Tibial nerve (tissue), 4 donors: Measurements from ENCODE around the gene RRN3. TPM values are rescaled to one million over a fixed set of nuclear protein-coding genes. Genes with fewer than 3 reads are reported as not detected.
A peak's percentile ranks its signal among the peaks of the same experiment; 100 is the strongest.
"Not testable (repeated sequence)": the region's sequence is repeated elsewhere in the genome, so short reads cannot be mapped to it uniquely, and the experiment has no call there.

Source experiments
- DNase-seq, 2 donors: peaks; one replicate each; pipeline ENCODE4 v3.0.0-alpha.2; 2019; ENCODE audit warnings: low spot score in 2 of 2
- H3K27ac ChIP-seq, 4 donors: fragments of 200-600 bp; sonication (generic) in 3 of 4; one replicate each; pipeline ENCODE4 v1.5.1; 2017 to 2019; ENCODE audit warnings: mild to moderate bottlenecking in 1 of 4
- H3K27me3 ChIP-seq, 2 donors: fragments of 200-600 bp; sonication (generic) in 1 of 2; one replicate each; pipeline versions ENCODE4 v1.5.1 to v1.6.0; 2017 to 2019
- H3K36me3 ChIP-seq, 3 donors: fragments of 200-600 bp; sonication (generic); one replicate each; pipeline ENCODE4 v1.5.1; 2018 to 2019
- H3K4me1 ChIP-seq, 4 donors: fragments of 200-600 bp; sonication (generic) in 3 of 4; one replicate each; pipeline ENCODE4 v1.5.1; 2017 to 2019
- H3K4me3 ChIP-seq, 4 donors: fragments of 200-600 bp; sonication (generic) in 3 of 4; one replicate each; pipeline ENCODE4 v1.5.1; 2017 to 2019; ENCODE audit warnings: mild to moderate bottlenecking in 1 of 4, moderate library complexity in 1 of 4
- H3K9me3 ChIP-seq, 4 donors: fragments of 200-600 bp; sonication (generic) in 3 of 4; one replicate each; pipeline ENCODE4 v1.5.1; 2017 to 2019
- CTCF ChIP-seq, 5 experiments: fragments of 200-600 bp in 3 of 5; fragments of 450-650 bp in 2 of 5; sonication (generic) in 3 of 5; IDR thresholded peaks; one replicate each; pipeline ENCODE4 v1.5.1; 2016 to 2019; ENCODE audit warnings: antibody characterized with exemption in 5 of 5, mild to moderate bottlenecking in 3 of 5, moderate library complexity in 2 of 5
- EP300 ChIP-seq, 2 donors: sonication (generic); formaldehyde crosslinking; IDR thresholded peaks; one replicate each; pipeline ENCODE4 v1.6.1; 2017; ENCODE audit warnings: antibody characterized with exemption in 2 of 2, mild to moderate bottlenecking in 1 of 2
- POLR2A ChIP-seq, 2 donors: fragments of 450-650 bp; IDR thresholded peaks; one replicate each; pipeline ENCODE4 v1.6.1; 2017; ENCODE audit warnings: antibody characterized with exemption in 2 of 2, mild to moderate bottlenecking in 2 of 2, moderate library complexity in 2 of 2
- WGBS, 2 donors: methylation state at CpG; one replicate each; pipeline ENCODE4 v1.1.5; 2018; 5-methylcytosine and 5-hydroxymethylcytosine counted together
- total RNA-seq, 4 donors: library from RNA; depleted of rRNA; stranded (reverse); fragments of >200 nt; gene quantifications; one replicate each; pipeline ENCODE4 v1.1.0, GENCODE V29; 2016

RRN3 gene
- total RNA-seq, 4 donors from 2014 or later, result 25.5 to 39.6 (median 36.0) TPM

DNA sequence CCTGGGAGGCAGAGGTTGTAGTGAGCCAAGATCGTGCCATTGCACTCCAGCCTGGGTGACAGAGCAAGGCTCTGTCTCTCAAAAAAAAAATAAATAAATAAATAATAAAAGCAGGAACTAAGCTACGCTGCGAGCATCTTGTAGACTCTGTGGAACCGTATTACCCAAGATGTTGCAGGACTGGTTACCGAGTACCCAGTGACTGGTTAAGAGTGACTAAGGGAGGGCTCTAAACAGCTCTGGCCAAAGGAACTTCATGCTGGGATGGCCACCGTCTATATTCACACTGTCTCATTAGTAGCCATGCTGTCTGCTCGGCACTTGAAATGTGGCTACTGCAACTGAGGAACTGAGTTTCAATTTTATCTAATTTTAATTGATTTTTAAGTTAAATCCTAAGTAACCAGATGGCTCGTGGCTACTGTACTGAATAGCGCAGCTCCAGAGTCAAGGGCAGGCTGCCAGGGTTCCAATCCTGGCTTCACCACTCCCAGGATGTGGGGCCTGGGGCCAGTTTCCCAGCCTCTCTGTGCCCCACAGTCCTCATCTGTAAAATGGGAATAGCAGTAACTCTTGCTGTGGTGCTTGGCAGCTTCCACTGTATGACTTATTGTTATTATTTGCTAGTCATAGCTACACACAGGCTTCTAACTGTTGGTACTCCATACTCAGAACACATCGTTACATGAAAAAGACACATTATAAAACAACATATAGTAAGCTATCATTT is 41.2 kb downstream of the RRN3 start:
- H3K36me3 ChIP-seq, result no peaks in the 10 kb centered on the region
- 73 to 81% methylated on average over 10 of the region's 10 CpGs for WGBS, 2 donors
- H3K9me3 ChIP-seq, result no peaks in the 10 kb centered on the region
- TF ChIP-seq EP300 (IDR thresholded peaks at IDR 0.05) (no peak), CTCF (IDR thresholded peaks at IDR 0.05) (no peak), POLR2A (IDR thresholded peaks at IDR 0.05) (no peak)
- no peaks in the 10 kb centered on the region for H3K27me3 ChIP-seq
- no peak for DNase-seq
- H3K27ac ChIP-seq, result peak overlapping the region in 2 of 4 donors; percentile 1 to 3
- peaks cover 0 to 28% (median 5%) of the 10 kb centered on the region in 4 donors for H3K4me1 ChIP-seq
- H3K4me3 ChIP-seq, result no peak overlapping the region

GRCh38 chr16:15051387-15051951 is 42.6 kb downstream of the RRN3 start:
- H3K36me3 ChIP-seq, result peaks cover 0 to 14% (median 0%) of the 10 kb centered on the region in 3 donors
- no peaks in the 10 kb centered on the region for H3K27me3 ChIP-seq
- H3K27ac ChIP-seq, result peak overlapping the region in 1 of 4 donors; percentile 54
- 91 to 95% methylated on average over 9 of the region's 9 CpGs for WGBS, 2 donors
- no peaks in the 10 kb centered on the region for H3K9me3 ChIP-seq
- peaks cover 0 to 27% (median 4%) of the 10 kb centered on the region in 4 donors for H3K4me1 ChIP-seq
- TF ChIP-seq POLR2A (IDR thresholded peaks at IDR 0.05) (no peak), CTCF (IDR thresholded peaks at IDR 0.05) (no peak), EP300 (IDR thresholded peaks at IDR 0.05) (no peak)
- H3K4me3 ChIP-seq, result no peak overlapping the region
- DNase-seq, result no peak

DNA sequence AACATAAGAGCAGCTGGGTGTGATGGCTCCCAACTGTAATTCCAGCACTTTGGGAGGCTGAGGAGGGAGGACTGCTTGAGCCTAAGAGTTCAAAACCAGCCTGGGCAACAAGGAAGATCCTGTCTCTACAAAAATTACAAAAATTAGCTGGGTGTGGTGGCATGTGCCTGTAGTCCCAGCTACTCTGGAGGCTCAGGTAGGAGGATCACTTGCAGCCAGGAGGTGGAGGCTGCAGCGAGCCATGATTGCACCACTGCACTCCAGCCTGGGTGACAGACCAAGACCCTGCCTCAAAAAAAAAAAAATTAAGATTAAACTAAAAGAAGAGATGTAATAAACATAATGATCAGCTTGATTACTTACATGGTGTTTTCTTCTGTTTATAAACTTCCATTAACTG is 43.6 kb downstream of the RRN3 start:
- not testable (repeated sequence) for H3K9me3 ChIP-seq, H3K4me3 ChIP-seq, DNase-seq, H3K27me3 ChIP-seq
- Histone ChIP-seq H3K36me3 (peaks cover 0 to 24% (median 3%) of the 10 kb centered on the region in 3 donors), H3K27ac (peak overlapping the region in 1 of 4 donors; percentile 25), H3K4me1 (peaks cover 0 to 22% (median 2%) of the 10 kb centered on the region in 4 donors)
- 97 to 100% methylated on average over 1 of the region's 1 CpG for WGBS, 2 donors

DNA sequence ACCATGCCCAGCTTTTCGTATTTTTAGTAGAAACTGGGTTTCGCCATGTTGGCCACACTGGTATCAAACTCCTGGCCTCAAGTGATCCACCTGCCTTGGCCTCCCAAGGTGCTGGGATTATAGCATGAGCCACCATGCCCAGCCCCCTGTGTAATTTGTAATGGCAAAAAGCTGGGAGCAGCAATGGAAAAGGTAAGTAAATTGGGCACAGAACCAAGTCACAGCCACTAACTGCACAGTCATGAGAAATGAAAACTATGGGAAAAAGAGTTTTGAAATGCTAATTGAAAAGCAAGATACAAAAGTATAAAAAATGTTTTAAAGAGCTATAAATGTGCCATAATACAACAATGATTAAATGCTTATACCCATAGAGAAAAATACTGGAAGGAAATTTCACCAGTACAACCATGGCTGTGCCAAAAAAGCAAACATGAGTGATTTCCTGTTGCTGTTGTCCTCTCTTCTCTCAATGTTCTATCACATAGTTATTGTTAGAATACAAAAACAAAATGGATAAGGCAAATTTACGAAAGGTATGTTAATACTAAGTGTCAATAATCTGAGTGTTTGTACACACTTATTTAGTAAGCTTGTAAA is 44.4 kb downstream of the RRN3 start:
- H3K27ac ChIP-seq, result no peak overlapping the region
- DNase-seq, result no peak
- peaks cover 0 to 19% (median 2%) of the 10 kb centered on the region in 4 donors for H3K4me1 ChIP-seq
- 95 to 96% methylated on average over 3 of the region's 3 CpGs for WGBS, 2 donors
- no peaks in the 10 kb centered on the region for H3K9me3 ChIP-seq
- peaks cover 0 to 25% (median 3%) of the 10 kb centered on the region in 3 donors for H3K36me3 ChIP-seq
- H3K4me3 ChIP-seq, result no peak overlapping the region
- H3K27me3 ChIP-seq, result no peaks in the 10 kb centered on the region
- no peak for TF ChIP-seq POLR2A (IDR thresholded peaks at IDR 0.05)
- TF ChIP-seq CTCF (IDR thresholded peaks at IDR 0.05), result no peak
- TF ChIP-seq EP300 (IDR thresholded peaks at IDR 0.05), result no peak

GRCh38 chr16:15046692-15047376 is 47.2 kb downstream of the RRN3 start:
- H3K4me1 ChIP-seq, result peaks cover 0 to 13% (median 2%) of the 10 kb centered on the region in 4 donors
- DNase-seq, result no peak
- no peak overlapping the region for H3K4me3 ChIP-seq
- no peaks in the 10 kb centered on the region for H3K9me3 ChIP-seq
- TF ChIP-seq POLR2A (IDR thresholded peaks at IDR 0.05) (no peak), CTCF (IDR thresholded peaks at IDR 0.05) (no peak), EP300 (IDR thresholded peaks at IDR 0.05) (no peak)
- H3K27ac ChIP-seq, result no peak overlapping the region
- no peaks in the 10 kb centered on the region for H3K27me3 ChIP-seq
- 92 to 96% methylated on average over 21 of the region's 21 CpGs for WGBS, 2 donors
- H3K36me3 ChIP-seq, result peaks cover 0 to 43% (median 3%) of the 10 kb centered on the region in 3 donors

DNA sequence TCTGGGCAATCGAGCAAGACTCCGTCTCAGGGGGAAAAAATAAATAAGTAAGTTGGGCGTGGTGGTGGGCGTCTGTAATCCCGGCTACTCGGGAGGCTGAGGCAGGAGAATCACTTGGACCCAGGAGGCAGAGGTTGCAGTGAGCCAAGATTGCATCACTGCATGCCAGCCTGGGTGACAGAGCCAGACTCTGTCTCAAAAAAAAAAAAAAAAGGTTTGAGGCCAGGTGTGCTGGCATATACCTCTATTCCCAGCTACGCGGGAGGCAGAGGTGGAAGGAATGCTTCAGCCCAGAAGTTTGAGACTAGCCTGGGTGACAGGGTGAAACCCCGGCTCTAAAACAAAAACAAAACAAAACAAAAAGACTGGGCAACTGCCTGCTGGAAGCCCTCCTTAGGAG is 48.8 kb downstream of the RRN3 start:
- H3K27me3 ChIP-seq, H3K4me3 ChIP-seq, H3K9me3 ChIP-seq, H3K27ac ChIP-seq, DNase-seq: not testable (repeated sequence)
- H3K4me1 ChIP-seq, result peaks cover 0 to 27% (median 6%) of the 10 kb centered on the region in 4 donors
- peaks cover 0 to 52% (median 3%) of the 10 kb centered on the region in 3 donors for H3K36me3 ChIP-seq
- WGBS, 2 donors, result 60 to 88% methylated on average over 9 of the region's 9 CpGs
